ENCODE results near the gene LY6G6F.

The LY6G6F gene

DNA sequence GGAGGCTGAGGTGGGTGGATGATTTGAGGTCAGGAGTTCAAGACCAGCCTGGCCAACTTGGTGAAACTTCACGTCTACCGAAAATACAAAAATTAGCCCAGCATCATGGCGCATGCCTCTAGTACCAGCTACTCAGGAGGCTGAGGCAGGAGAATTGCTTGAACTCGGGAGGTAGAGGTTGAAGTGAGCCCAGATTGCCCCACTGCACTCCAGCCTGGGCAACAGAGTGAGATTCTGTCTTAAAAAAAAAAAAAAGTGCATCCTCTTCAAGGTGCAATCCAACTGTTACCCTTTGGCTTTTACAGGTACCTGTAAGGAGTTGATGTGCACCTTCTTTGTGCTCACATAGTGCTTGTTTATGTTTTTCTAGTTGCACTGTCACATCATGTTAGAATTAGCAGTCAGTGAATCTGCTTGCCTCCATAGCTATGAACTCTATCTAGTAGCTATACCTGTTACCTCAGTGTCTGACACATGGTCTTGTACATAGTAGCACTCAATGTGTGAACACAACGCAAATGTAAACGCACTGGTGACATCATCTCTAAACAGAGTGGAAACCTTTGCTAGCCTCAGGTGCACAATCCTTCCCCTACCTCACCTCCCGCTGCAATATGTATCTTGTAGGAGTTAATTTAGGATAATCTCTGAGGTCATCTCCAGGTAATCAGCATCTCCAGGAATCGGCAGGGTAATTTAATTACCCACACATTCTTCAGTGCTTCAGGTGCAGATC lies 42.8 kb downstream of the LY6G6F start:
- no peaks in the 10 kb centered on the region for H3K27me3 ChIP-seq (ENCODE audit: insufficient read depth, low read length)
- no peaks in the 10 kb centered on the region for H3K79me2 ChIP-seq (ENCODE audit: control insufficient read depth, insufficient read depth, low read length, unreplicated experiment)
- peaks cover 11% of the 10 kb centered on the region; the same call in 1 of the 2 replicates for H3K36me3 ChIP-seq (ENCODE audit: insufficient read depth, low read length)
- no peak overlapping the region for H3K27ac ChIP-seq (ENCODE audit: low read depth, low read length)
- H3K4me3 ChIP-seq (ENCODE audit: low read depth, low read length), result no peak overlapping the region
- H2AFZ ChIP-seq (ENCODE audit: low read length, unreplicated experiment), result no peak overlapping the region
- peaks cover 14% of the 10 kb centered on the region for H3K4me1 ChIP-seq (ENCODE audit: control insufficient read depth, insufficient read depth, low read length, unreplicated experiment)

DNA sequence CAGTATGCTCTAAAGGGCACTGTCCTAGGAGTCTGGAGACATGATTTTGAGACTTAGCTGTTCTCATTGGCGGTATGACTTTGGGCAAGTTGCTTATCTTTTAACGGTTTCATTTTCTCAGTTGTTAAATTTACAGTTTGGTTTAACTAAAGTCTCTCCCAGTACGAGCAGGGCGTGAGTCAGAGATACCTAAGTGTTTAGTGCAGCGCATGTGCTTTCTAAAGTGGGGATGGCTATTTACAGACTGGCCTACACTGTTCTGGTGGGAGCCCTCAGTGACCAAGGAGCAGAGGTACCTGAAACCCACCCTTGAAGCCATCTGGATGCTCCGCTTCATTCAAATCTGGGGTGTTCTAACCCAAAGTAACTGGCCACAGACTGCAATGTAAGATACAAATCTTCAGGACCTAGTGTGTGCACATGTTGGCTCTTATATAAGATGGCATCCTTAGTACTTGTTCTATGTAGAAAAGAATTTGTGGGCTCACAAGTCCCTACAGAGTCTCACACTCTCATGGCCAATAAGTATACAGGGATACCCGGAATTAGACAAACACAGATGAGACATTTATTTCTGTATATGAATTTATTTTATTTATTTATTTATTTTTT lies 43.9 kb downstream of the LY6G6F start:
- H2AFZ ChIP-seq (ENCODE audit: low read length, unreplicated experiment), result no peak overlapping the region
- H3K4me3 ChIP-seq (ENCODE audit: low read depth, low read length), result no peak overlapping the region
- H3K79me2 ChIP-seq (ENCODE audit: control insufficient read depth, insufficient read depth, low read length, unreplicated experiment), result no peaks in the 10 kb centered on the region
- H3K27me3 ChIP-seq (ENCODE audit: insufficient read depth, low read length), result no peaks in the 10 kb centered on the region
- H3K27ac ChIP-seq (ENCODE audit: low read depth, low read length), result no peak overlapping the region
- H3K4me1 ChIP-seq (ENCODE audit: control insufficient read depth, insufficient read depth, low read length, unreplicated experiment), result peaks cover 14% of the 10 kb centered on the region
- H3K36me3 ChIP-seq (ENCODE audit: insufficient read depth, low read length), result peaks cover 11% of the 10 kb centered on the region; the same call in 1 of the 2 replicates

DNA sequence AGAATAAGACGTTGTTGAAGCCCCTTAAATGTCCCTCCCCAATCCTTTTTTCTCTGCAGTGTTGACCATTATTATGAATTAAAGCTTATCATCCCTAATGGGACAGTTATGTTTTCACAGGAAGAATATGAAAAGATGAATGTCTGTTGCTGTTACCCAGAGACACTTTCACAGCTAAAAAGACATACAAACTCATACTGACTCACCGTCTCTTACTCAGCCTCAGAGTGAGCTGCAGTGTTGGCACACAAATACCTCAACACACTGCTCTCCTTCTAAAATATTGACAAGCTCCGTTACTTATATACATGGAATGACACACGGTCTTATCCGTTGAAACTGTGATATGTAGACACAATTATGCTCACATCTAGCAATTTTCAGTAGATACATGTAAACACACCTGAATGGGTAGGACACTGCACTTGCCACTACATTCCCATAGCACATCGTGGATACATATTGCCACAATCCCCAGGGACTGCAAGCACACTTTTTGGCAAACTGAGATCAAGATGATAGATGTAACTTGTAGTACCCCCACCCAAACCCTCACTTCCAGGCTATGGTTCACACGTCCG lies 46.2 kb downstream of the LY6G6F start:
- Histone ChIP-seq H3K4me1 (ENCODE audit: control insufficient read depth, insufficient read depth, low read length, unreplicated experiment) (peaks cover 11% of the 10 kb centered on the region), H3K27ac (ENCODE audit: low read depth, low read length) (peak overlapping the region; percentile 69), H3K36me3 (ENCODE audit: insufficient read depth, low read length) (peaks cover 6% of the 10 kb centered on the region; the same call in 1 of the 2 replicates), H3K79me2 (ENCODE audit: control insufficient read depth, insufficient read depth, low read length, unreplicated experiment) (no peaks in the 10 kb centered on the region), H2AFZ (ENCODE audit: low read length, unreplicated experiment) (no peak overlapping the region), H3K4me3 (ENCODE audit: low read depth, low read length) (no peak overlapping the region), H3K27me3 (ENCODE audit: insufficient read depth, low read length) (no peaks in the 10 kb centered on the region)

DNA sequence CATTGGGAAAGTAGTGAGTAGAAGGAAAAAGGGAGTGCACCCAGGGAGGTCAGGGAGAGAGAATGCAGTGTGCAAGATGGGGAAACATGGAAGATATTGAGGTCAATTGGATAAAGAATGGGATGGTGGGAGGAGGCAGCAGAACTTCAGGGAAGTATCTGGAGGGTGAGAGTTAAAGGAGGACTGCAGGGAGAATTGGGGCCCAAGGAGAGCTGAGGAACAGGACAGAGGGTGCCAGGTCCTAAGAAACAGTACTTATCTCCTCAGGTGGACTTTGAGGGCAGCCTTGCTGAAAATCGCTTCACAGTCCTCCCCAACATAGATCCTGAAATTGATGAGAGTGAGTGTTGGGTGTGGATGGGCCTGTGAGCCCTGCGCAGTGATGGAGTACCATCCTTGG lies 51.6 kb downstream of the LY6G6F start:
- Histone ChIP-seq H2AFZ (ENCODE audit: low read length, unreplicated experiment) (no peak overlapping the region), H3K27me3 (ENCODE audit: insufficient read depth, low read length) (no peaks in the 10 kb centered on the region), H3K79me2 (ENCODE audit: control insufficient read depth, insufficient read depth, low read length, unreplicated experiment) (no peaks in the 10 kb centered on the region), H3K36me3 (ENCODE audit: insufficient read depth, low read length) (no peaks in the 10 kb centered on the region), H3K4me1 (ENCODE audit: control insufficient read depth, insufficient read depth, low read length, unreplicated experiment) (peaks cover 6% of the 10 kb centered on the region), H3K4me3 (ENCODE audit: low read depth, low read length) (no peak overlapping the region), H3K27ac (ENCODE audit: low read depth, low read length) (no peak overlapping the region)

Data from ACC112 (cell line).